ENCODE data around the gene SIGLEC8. TPM values are rescaled to one million over a fixed set of nuclear protein-coding genes. Genes with fewer than 3 reads are reported as not detected.

Gene SIGLEC8
- total and polyA plus RNA-seq, 9 of the 15 experiments (the other 6 are each of a cell fraction or from before 2014, with no cell fraction given): 0.04 to 0.65 (median 0.39) TPM

DNA sequence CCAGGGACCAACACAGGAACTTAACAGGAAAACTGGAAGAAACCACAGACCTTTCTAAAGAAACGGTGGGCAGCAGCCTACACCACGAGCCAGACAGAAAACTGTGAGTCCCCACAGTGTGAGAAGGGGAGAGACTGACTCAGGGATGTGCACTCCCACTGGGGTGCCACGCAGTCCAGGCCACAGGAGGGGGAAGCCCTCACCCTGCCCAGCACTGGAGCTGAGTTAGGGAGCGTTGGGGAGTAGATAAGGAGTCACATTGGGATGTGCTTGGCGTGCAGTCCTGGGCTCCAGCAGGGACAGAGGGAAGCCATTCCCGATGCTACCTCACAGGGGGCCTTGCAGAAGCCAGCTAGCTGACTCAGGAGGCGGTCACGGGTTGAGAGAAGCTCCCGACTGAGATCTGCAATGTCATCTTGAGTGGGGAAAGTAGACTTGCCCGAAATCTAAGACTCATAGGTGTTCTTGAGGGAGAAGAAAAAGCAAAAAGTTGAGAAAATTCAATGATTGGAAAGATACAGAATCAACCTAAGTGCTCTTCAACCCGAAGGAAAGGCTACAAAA is 17.3 kb downstream of the SIGLEC8 start (continued):
- TF ChIP-seq, protein P1, sequence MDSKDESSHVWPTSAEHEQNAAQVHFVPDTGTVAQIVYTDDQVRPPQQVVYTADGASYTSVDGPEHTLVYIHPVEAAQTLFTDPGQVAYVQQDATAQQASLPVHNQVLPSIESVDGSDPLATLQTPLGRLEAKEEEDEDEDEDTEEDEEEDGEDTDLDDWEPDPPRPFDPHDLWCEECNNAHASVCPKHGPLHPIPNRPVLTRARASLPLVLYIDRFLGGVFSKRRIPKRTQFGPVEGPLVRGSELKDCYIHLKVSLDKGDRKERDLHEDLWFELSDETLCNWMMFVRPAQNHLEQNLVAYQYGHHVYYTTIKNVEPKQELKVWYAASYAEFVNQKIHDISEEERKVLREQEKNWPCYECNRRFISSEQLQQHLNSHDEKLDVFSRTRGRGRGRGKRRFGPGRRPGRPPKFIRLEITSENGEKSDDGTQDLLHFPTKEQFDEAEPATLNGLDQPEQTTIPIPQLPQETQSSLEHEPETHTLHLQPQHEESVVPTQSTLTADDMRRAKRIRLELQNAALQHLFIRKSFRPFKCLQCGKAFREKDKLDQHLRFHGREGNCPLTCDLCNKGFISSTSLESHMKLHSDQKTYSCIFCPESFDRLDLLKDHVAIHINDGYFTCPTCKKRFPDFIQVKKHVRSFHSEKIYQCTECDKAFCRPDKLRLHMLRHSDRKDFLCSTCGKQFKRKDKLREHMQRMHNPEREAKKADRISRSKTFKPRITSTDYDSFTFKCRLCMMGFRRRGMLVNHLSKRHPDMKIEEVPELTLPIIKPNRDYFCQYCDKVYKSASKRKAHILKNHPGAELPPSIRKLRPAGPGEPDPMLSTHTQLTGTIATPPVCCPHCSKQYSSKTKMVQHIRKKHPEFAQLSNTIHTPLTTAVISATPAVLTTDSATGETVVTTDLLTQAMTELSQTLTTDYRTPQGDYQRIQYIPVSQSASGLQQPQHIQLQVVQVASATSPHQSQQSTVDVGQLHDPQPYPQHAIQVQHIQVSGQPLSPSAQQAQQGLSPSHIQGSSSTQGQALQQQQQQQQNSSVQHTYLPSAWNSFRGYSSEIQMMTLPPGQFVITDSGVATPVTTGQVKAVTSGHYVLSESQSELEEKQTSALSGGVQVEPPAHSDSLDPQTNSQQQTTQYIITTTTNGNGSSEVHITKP (IDR thresholded peaks at IDR 0.05; ENCODE audit: partially characterized antibody): peak; percentile 86
- no peak for TF ChIP-seq ZNF263 (CRISPR knock-in tag; IDR thresholded peaks at IDR 0.05; ENCODE audit: borderline replicate concordance)
- TF ChIP-seq CXXC5 (CRISPR knock-in tag; IDR thresholded peaks at IDR 0.05): 0 out of 2 replicates have a peak, but pooled peaks have one; percentile 6
- TF ChIP-seq STAT5B (CRISPR knock-in tag; IDR thresholded peaks at IDR 0.05): no peak
- TF ChIP-seq NFE2L1 (tag; IDR thresholded peaks at IDR 0.05; ENCODE audit: borderline replicate concordance, low read depth): no peak
- no peak for TF ChIP-seq ZNF253 (CRISPR knock-in tag; conservative IDR thresholded peaks at IDR 0.05)
- TF ChIP-seq CBFA2T3 (IDR thresholded peaks at IDR 0.05): 0 out of 2 replicates have a peak, but pooled peaks have one; percentile 10
- no peak for TF ChIP-seq NCOA2 (IDR thresholded peaks at IDR 0.05; ENCODE audit: partially characterized antibody in 2 of 2)
- TF ChIP-seq, protein P2, sequence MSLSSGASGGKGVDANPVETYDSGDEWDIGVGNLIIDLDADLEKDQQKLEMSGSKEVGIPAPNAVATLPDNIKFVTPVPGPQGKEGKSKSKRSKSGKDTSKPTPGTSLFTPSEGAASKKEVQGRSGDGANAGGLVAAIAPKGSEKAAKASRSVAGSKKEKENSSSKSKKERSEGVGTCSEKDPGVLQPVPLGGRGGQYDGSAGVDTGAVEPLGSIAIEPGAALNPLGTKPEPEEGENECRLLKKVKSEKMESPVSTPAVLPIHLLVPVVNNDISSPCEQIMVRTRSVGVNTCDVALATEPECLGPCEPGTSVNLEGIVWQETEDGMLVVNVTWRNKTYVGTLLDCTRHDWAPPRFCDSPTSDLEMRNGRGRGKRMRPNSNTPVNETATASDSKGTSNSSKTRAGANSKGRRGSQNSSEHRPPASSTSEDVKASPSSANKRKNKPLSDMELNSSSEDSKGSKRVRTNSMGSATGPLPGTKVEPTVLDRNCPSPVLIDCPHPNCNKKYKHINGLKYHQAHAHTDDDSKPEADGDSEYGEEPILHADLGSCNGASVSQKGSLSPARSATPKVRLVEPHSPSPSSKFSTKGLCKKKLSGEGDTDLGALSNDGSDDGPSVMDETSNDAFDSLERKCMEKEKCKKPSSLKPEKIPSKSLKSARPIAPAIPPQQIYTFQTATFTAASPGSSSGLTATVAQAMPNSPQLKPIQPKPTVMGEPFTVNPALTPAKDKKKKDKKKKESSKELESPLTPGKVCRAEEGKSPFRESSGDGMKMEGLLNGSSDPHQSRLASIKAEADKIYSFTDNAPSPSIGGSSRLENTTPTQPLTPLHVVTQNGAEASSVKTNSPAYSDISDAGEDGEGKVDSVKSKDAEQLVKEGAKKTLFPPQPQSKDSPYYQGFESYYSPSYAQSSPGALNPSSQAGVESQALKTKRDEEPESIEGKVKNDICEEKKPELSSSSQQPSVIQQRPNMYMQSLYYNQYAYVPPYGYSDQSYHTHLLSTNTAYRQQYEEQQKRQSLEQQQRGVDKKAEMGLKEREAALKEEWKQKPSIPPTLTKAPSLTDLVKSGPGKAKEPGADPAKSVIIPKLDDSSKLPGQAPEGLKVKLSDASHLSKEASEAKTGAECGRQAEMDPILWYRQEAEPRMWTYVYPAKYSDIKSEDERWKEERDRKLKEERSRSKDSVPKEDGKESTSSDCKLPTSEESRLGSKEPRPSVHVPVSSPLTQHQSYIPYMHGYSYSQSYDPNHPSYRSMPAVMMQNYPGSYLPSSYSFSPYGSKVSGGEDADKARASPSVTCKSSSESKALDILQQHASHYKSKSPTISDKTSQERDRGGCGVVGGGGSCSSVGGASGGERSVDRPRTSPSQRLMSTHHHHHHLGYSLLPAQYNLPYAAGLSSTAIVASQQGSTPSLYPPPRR (CRISPR knock-in tag; IDR thresholded peaks at IDR 0.05; ENCODE audit: borderline replicate concordance): 0 out of 2 replicates have a peak, but pooled peaks have one; percentile 59
- TF ChIP-seq ARID1B (IDR thresholded peaks at IDR 0.05): peak; percentile 45
- TF ChIP-seq RAD21 (CRISPR knock-in tag; conservative IDR thresholded peaks at IDR 0.05 in 1 of 2, IDR thresholded peaks at IDR 0.05 in 1 of 2): 0 out of 4 replicates have a peak, but pooled peaks of 1 of the 2 experiments have one; percentile 3

All from K562 (cell line).